ENCODE results near the gene MIER2.

The MIER2 gene

GRCh38 chr19:343941-344624 lies 513 bp downstream of the MIER2 start:
- Histone ChIP-seq H3K27me3 (ENCODE audit: control insufficient read depth, insufficient read depth, low read length) (no peaks in the 10 kb centered on the region), H3K36me3 (ENCODE audit: control insufficient read depth, insufficient read depth, low read length) (no peaks in the 10 kb centered on the region), H3K4me1 (ENCODE audit: control insufficient read depth, insufficient read depth, low read length) (peaks cover 20% of the 10 kb centered on the region), H3K9ac (ENCODE audit: low read length) (peak overlapping the region; percentile 49), H3K4me3 (ENCODE audit: low read length) (peak overlapping the region; percentile 67), H3K27ac (ENCODE audit: low read depth, low read length) (peak overlapping the region; percentile 21)

- Histone ChIP-seq H3K9ac (ENCODE audit: low read length) (peak overlapping the region; percentile 49), H3K36me3 (ENCODE audit: control insufficient read depth, insufficient read depth, low read length) (no peaks in the 10 kb centered on the region), H3K27me3 (ENCODE audit: control insufficient read depth, insufficient read depth, low read length) (no peaks in the 10 kb centered on the region), H3K4me1 (ENCODE audit: control insufficient read depth, insufficient read depth, low read length) (peaks cover 20% of the 10 kb centered on the region), H3K27ac (ENCODE audit: low read depth, low read length) (peak overlapping the region; percentile 21), H3K4me3 (ENCODE audit: low read length) (peak overlapping the region; percentile 67)
Observed at GRCh38 chr19:343451-343931, 1.1 kb downstream of the MIER2 start.

- H3K4me3 ChIP-seq (ENCODE audit: low read length): peak overlapping the region; percentile 67
- H3K27me3 ChIP-seq (ENCODE audit: control insufficient read depth, insufficient read depth, low read length): no peaks in the 10 kb centered on the region
- no peak overlapping the region for H3K9ac ChIP-seq (ENCODE audit: low read length)
- peaks cover 20% of the 10 kb centered on the region for H3K4me1 ChIP-seq (ENCODE audit: control insufficient read depth, insufficient read depth, low read length)
- peak overlapping the region; percentile 21 for H3K27ac ChIP-seq (ENCODE audit: low read depth, low read length)
- H3K36me3 ChIP-seq (ENCODE audit: control insufficient read depth, insufficient read depth, low read length): no peaks in the 10 kb centered on the region
Observed at GRCh38 chr19:342801-343421, 1.7 kb downstream of the MIER2 start.

GRCh38 chr19:342128-342455 lies 2.5 kb downstream of the MIER2 start:
- no peaks in the 10 kb centered on the region for H3K36me3 ChIP-seq (ENCODE audit: control insufficient read depth, insufficient read depth, low read length)
- peaks cover 20% of the 10 kb centered on the region for H3K4me1 ChIP-seq (ENCODE audit: control insufficient read depth, insufficient read depth, low read length)
- no peak overlapping the region for H3K27ac ChIP-seq (ENCODE audit: low read depth, low read length)
- no peak overlapping the region for H3K9ac ChIP-seq (ENCODE audit: low read length)
- H3K4me3 ChIP-seq (ENCODE audit: low read length): peak overlapping the region; percentile 21
- no peaks in the 10 kb centered on the region for H3K27me3 ChIP-seq (ENCODE audit: control insufficient read depth, insufficient read depth, low read length)

- H3K36me3 ChIP-seq (ENCODE audit: control insufficient read depth, insufficient read depth, low read length): no peaks in the 10 kb centered on the region
- H3K27ac ChIP-seq (ENCODE audit: low read depth, low read length): no peak overlapping the region
- no peak overlapping the region for H3K9ac ChIP-seq (ENCODE audit: low read length)
- H3K4me3 ChIP-seq (ENCODE audit: low read length): no peak overlapping the region
- H3K27me3 ChIP-seq (ENCODE audit: control insufficient read depth, insufficient read depth, low read length): no peaks in the 10 kb centered on the region
- H3K4me1 ChIP-seq (ENCODE audit: control insufficient read depth, insufficient read depth, low read length): peaks cover 20% of the 10 kb centered on the region
Observed at GRCh38 chr19:341386-342127, 3.0 kb downstream of the MIER2 start.

GRCh38 chr19:340620-341385 lies 3.8 kb downstream of the MIER2 start:
- no peak overlapping the region for H3K27ac ChIP-seq (ENCODE audit: low read depth, low read length)
- H3K9ac ChIP-seq (ENCODE audit: low read length): no peak overlapping the region
- H3K4me1 ChIP-seq (ENCODE audit: control insufficient read depth, insufficient read depth, low read length): peaks cover 20% of the 10 kb centered on the region
- H3K4me3 ChIP-seq (ENCODE audit: low read length): no peak overlapping the region
- H3K36me3 ChIP-seq (ENCODE audit: control insufficient read depth, insufficient read depth, low read length): no peaks in the 10 kb centered on the region
- H3K27me3 ChIP-seq (ENCODE audit: control insufficient read depth, insufficient read depth, low read length): no peaks in the 10 kb centered on the region

GRCh38 chr19:339262-339887 lies 5.2 kb downstream of the MIER2 start:
- Histone ChIP-seq H3K9ac (ENCODE audit: low read length) (no peak overlapping the region), H3K4me1 (ENCODE audit: control insufficient read depth, insufficient read depth, low read length) (peaks cover 20% of the 10 kb centered on the region), H3K27me3 (ENCODE audit: control insufficient read depth, insufficient read depth, low read length) (no peaks in the 10 kb centered on the region), H3K4me3 (ENCODE audit: low read length) (no peak overlapping the region), H3K36me3 (ENCODE audit: control insufficient read depth, insufficient read depth, low read length) (no peaks in the 10 kb centered on the region), H3K27ac (ENCODE audit: low read depth, low read length) (no peak overlapping the region)

- no peak overlapping the region for H3K27ac ChIP-seq (ENCODE audit: low read depth, low read length)
- H3K4me1 ChIP-seq (ENCODE audit: control insufficient read depth, insufficient read depth, low read length): peaks cover 17% of the 10 kb centered on the region
- H3K36me3 ChIP-seq (ENCODE audit: control insufficient read depth, insufficient read depth, low read length): no peaks in the 10 kb centered on the region
- no peaks in the 10 kb centered on the region for H3K27me3 ChIP-seq (ENCODE audit: control insufficient read depth, insufficient read depth, low read length)
- no peak overlapping the region for H3K9ac ChIP-seq (ENCODE audit: low read length)
- H3K4me3 ChIP-seq (ENCODE audit: low read length): no peak overlapping the region
Observed at GRCh38 chr19:338421-338820, 6.2 kb downstream of the MIER2 start.

GRCh38 chr19:336067-336614 lies 8.5 kb downstream of the MIER2 start:
- H3K4me3 ChIP-seq (ENCODE audit: low read length): no peak overlapping the region
- no peaks in the 10 kb centered on the region for H3K4me1 ChIP-seq (ENCODE audit: control insufficient read depth, insufficient read depth, low read length)
- no peaks in the 10 kb centered on the region for H3K36me3 ChIP-seq (ENCODE audit: control insufficient read depth, insufficient read depth, low read length)
- no peaks in the 10 kb centered on the region for H3K27me3 ChIP-seq (ENCODE audit: control insufficient read depth, insufficient read depth, low read length)
- H3K9ac ChIP-seq (ENCODE audit: low read length): no peak overlapping the region
- H3K27ac ChIP-seq (ENCODE audit: low read depth, low read length): no peak overlapping the region

GRCh38 chr19:335486-336066 lies 9.0 kb downstream of the MIER2 start:
- no peak overlapping the region for H3K9ac ChIP-seq (ENCODE audit: low read length)

GRCh38 chr19:335072-335471 lies 9.5 kb downstream of the MIER2 start:
- H3K27me3 ChIP-seq (ENCODE audit: control insufficient read depth, insufficient read depth, low read length): no peaks in the 10 kb centered on the region
- peaks cover 5% of the 10 kb centered on the region for H3K36me3 ChIP-seq (ENCODE audit: control insufficient read depth, insufficient read depth, low read length)
- no peak overlapping the region for H3K27ac ChIP-seq (ENCODE audit: low read depth, low read length)
- no peak overlapping the region for H3K4me3 ChIP-seq (ENCODE audit: low read length)
- H3K4me1 ChIP-seq (ENCODE audit: control insufficient read depth, insufficient read depth, low read length): no peaks in the 10 kb centered on the region
- H3K9ac ChIP-seq (ENCODE audit: low read length): no peak overlapping the region

More at GRCh38 chr19:335486-336066, 9.0 kb downstream of the MIER2 start:
- H3K4me1 ChIP-seq (ENCODE audit: control insufficient read depth, insufficient read depth, low read length): no peaks in the 10 kb centered on the region
- H3K27ac ChIP-seq (ENCODE audit: low read depth, low read length): no peak overlapping the region
- H3K36me3 ChIP-seq (ENCODE audit: control insufficient read depth, insufficient read depth, low read length): peaks cover 4% of the 10 kb centered on the region
- H3K27me3 ChIP-seq (ENCODE audit: control insufficient read depth, insufficient read depth, low read length): no peaks in the 10 kb centered on the region
- no peak overlapping the region for H3K4me3 ChIP-seq (ENCODE audit: low read length)
